GM12878 (cell line): ENCODE results near the gene ZSCAN23. TPM values are rescaled to one million over a fixed set of nuclear protein-coding genes. Genes with fewer than 3 reads are reported as not detected.

Experiments used
- CBFB ChIP-seq: IDR thresholded peaks from 2 replicates; pipeline ENCODE4 v1.6.1; 2016; ENCODE audit warnings: antibody characterized with exemption, low read depth
- FOXK2 ChIP-seq: fragments of 450-650 bp; IDR thresholded peaks from 2 replicates; pipeline ENCODE4 v1.6.1; 2017; ENCODE audit warnings: mild to moderate bottlenecking, moderate library complexity
- NFIC ChIP-seq: IDR thresholded peaks from 2 replicates; pipeline ENCODE4 v1.6.1; 2012; ENCODE audit warnings: low read depth, mild to moderate bottlenecking, inconsistent platforms, low read length, moderate library complexity
- STAT3 ChIP-seq: IDR thresholded peaks from 2 replicates; pipeline ENCODE4 v1.6.1; 2011; ENCODE audit warnings: low read depth, low read length, improper control_type of control experiment
- SUPT20H ChIP-seq: IDR thresholded peaks from 2 replicates; pipeline ENCODE4 v1.6.1; 2011; ENCODE audit warnings: low read depth, mild to moderate bottlenecking, low read length, moderate library complexity, borderline replicate concordance; ENCODE audit not compliant: control insufficient read depth
- YY1 ChIP-seq: IDR thresholded peaks from 2 replicates; pipeline ENCODE4 v1.6.1; 2011; ENCODE audit warnings: low read depth, mild to moderate bottlenecking, low read length
- polyA plus RNA-seq, 11 experiments: library from polyadenylated mRNA; depleted of rRNA in 4 of 11; unstranded in 6 of 11; stranded (reverse) in 5 of 11; fragments of >200 nt; fragmentation: Nextera tagmentation in 4 of 11; fragmentation: Illumina TruSeq in 1 of 11; extraction: Ambion mirVana in 4 of 11; extraction: Trizol in 1 of 11; gene quantifications; 1 replicate in 1 of 11; 2 replicates in 10 of 11; pipeline versions ENCODE4 v1.2.1 to v1.2.3, GENCODE V29; 2011 to 2016; ENCODE audit warnings: inconsistent platforms in 2 of 11, missing spikeins in 2 of 11, low read depth in 1 of 11
- total RNA-seq, 4 experiments: library from RNA; depleted of rRNA in 3 of 4; stranded (reverse); fragments of >200 nt in 3 of 4; fragmentation: Illumina TruSeq in 1 of 4; extraction: Trizol in 1 of 4; gene quantifications; 2 replicates each; pipeline versions ENCODE4 v1.2.1 to v1.2.3, GENCODE V29; 2013 to 2021
- TF ChIP-seq, protein P1 (sequence below): fragments of 450-650 bp; IDR thresholded peaks from 2 replicates; pipeline ENCODE4 v1.6.1; 2017; ENCODE audit warnings: mild to moderate bottlenecking
- TF ChIP-seq, protein P2 (sequence below): IDR thresholded peaks from 2 replicates; pipeline ENCODE4 v1.6.1; 2012; ENCODE audit warnings: low read depth, low read length, improper control_type of control experiment
- TF ChIP-seq, protein P3 (sequence below): fragments of 450-650 bp; IDR thresholded peaks from 2 replicates; pipeline ENCODE4 v1.6.1; 2018; ENCODE audit warnings: mild to moderate bottlenecking, low read depth, moderate library complexity; ENCODE audit not compliant: partially characterized antibody
- TF ChIP-seq, protein P4 (sequence below): IDR thresholded peaks from 2 replicates; pipeline ENCODE4 v1.6.1; 2012; ENCODE audit warnings: low read depth, low read length, improper control_type of control experiment
- TF ChIP-seq, protein P5 (sequence below): fragments of 450-650 bp; IDR thresholded peaks from 2 replicates; pipeline ENCODE4 v1.6.1; 2018; ENCODE audit warnings: borderline replicate concordance, mild to moderate bottlenecking; ENCODE audit not compliant: partially characterized antibody
- TF ChIP-seq, protein P6 (sequence below): IDR thresholded peaks from 2 replicates; pipeline ENCODE4 v1.6.1; 2011; ENCODE audit warnings: borderline replicate concordance, low read depth, mild to moderate bottlenecking, moderate library complexity, low read length; ENCODE audit not compliant: insufficient read depth, poor library complexity, severe bottlenecking
- TF ChIP-seq, protein P7 (sequence below): fragments of 150-350 bp; IDR thresholded peaks from 2 replicates; pipeline ENCODE4 v1.6.1; 2014; ENCODE audit warnings: mild to moderate bottlenecking, low read depth, low read length
- TF ChIP-seq, protein P8 (sequence below): IDR thresholded peaks from 2 replicates; pipeline ENCODE4 v1.6.1; 2011; ENCODE audit warnings: borderline replicate concordance, low read depth, mild to moderate bottlenecking, moderate library complexity, mixed read lengths, low read length; ENCODE audit not compliant: insufficient read depth; ENCODE audit errors: extremely low read length

ZSCAN23 gene
- total and polyA plus RNA-seq, 10 of the 15 experiments (the other 5 are each of a cell fraction or from before 2014, with no cell fraction given): 0.04 to 2.3 (median 0.84) TPM

DNA sequence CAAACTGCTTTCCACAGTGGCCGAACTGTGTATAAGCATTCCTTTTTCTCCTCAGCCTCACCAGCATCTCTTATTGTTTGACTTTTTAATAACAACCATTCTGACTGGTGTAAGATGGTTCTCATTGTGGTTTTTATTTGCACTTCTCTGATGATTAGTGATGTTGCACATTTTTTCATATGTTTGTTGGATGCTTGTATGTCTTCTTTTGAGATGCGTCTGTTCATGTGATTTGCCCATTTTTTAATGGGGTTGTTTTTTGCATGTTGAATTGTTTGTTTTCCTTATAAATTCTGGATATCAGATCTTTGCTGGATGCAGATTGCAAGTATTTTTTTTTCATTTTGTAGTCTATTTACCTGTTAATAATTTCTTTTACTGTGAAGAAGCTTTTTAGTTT is 32.5 kb downstream of the ZSCAN23 start (continued):
- TF ChIP-seq, protein P1, sequence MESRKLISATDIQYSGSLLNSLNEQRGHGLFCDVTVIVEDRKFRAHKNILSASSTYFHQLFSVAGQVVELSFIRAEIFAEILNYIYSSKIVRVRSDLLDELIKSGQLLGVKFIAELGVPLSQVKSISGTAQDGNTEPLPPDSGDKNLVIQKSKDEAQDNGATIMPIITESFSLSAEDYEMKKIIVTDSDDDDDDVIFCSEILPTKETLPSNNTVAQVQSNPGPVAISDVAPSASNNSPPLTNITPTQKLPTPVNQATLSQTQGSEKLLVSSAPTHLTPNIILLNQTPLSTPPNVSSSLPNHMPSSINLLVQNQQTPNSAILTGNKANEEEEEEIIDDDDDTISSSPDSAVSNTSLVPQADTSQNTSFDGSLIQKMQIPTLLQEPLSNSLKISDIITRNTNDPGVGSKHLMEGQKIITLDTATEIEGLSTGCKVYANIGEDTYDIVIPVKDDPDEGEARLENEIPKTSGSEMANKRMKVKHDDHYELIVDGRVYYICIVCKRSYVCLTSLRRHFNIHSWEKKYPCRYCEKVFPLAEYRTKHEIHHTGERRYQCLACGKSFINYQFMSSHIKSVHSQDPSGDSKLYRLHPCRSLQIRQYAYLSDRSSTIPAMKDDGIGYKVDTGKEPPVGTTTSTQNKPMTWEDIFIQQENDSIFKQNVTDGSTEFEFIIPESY: no peak
- TF ChIP-seq, protein P2, sequence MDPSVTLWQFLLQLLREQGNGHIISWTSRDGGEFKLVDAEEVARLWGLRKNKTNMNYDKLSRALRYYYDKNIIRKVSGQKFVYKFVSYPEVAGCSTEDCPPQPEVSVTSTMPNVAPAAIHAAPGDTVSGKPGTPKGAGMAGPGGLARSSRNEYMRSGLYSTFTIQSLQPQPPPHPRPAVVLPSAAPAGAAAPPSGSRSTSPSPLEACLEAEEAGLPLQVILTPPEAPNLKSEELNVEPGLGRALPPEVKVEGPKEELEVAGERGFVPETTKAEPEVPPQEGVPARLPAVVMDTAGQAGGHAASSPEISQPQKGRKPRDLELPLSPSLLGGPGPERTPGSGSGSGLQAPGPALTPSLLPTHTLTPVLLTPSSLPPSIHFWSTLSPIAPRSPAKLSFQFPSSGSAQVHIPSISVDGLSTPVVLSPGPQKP: no peak
- no peak for TF ChIP-seq NFIC
- no peak for TF ChIP-seq STAT3
- TF ChIP-seq, protein P3, sequence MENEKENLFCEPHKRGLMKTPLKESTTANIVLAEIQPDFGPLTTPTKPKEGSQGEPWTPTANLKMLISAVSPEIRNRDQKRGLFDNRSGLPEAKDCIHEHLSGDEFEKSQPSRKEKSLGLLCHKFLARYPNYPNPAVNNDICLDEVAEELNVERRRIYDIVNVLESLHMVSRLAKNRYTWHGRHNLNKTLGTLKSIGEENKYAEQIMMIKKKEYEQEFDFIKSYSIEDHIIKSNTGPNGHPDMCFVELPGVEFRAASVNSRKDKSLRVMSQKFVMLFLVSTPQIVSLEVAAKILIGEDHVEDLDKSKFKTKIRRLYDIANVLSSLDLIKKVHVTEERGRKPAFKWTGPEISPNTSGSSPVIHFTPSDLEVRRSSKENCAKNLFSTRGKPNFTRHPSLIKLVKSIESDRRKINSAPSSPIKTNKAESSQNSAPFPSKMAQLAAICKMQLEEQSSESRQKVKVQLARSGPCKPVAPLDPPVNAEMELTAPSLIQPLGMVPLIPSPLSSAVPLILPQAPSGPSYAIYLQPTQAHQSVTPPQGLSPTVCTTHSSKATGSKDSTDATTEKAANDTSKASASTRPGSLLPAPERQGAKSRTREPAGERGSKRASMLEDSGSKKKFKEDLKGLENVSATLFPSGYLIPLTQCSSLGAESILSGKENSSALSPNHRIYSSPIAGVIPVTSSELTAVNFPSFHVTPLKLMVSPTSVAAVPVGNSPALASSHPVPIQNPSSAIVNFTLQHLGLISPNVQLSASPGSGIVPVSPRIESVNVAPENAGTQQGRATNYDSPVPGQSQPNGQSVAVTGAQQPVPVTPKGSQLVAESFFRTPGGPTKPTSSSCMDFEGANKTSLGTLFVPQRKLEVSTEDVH: no peak
- TF ChIP-seq, protein P4, sequence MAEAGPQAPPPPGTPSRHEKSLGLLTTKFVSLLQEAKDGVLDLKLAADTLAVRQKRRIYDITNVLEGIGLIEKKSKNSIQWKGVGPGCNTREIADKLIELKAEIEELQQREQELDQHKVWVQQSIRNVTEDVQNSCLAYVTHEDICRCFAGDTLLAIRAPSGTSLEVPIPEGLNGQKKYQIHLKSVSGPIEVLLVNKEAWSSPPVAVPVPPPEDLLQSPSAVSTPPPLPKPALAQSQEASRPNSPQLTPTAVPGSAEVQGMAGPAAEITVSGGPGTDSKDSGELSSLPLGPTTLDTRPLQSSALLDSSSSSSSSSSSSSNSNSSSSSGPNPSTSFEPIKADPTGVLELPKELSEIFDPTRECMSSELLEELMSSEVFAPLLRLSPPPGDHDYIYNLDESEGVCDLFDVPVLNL: no peak
- TF ChIP-seq, protein P5, sequence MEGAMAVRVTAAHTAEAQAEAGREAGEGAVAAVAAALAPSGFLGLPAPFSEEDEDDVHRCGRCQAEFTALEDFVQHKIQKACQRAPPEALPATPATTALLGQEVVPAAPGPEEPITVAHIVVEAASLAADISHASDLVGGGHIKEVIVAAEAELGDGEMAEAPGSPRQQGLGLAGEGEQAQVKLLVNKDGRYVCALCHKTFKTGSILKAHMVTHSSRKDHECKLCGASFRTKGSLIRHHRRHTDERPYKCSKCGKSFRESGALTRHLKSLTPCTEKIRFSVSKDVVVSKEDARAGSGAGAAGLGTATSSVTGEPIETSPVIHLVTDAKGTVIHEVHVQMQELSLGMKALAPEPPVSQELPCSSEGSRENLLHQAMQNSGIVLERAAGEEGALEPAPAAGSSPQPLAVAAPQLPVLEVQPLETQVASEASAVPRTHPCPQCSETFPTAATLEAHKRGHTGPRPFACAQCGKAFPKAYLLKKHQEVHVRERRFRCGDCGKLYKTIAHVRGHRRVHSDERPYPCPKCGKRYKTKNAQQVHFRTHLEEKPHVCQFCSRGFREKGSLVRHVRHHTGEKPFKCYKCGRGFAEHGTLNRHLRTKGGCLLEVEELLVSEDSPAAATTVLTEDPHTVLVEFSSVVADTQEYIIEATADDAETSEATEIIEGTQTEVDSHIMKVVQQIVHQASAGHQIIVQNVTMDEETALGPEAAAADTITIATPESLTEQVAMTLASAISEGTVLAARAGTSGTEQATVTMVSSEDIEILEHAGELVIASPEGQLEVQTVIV: no peak
- TF ChIP-seq, protein P6, sequence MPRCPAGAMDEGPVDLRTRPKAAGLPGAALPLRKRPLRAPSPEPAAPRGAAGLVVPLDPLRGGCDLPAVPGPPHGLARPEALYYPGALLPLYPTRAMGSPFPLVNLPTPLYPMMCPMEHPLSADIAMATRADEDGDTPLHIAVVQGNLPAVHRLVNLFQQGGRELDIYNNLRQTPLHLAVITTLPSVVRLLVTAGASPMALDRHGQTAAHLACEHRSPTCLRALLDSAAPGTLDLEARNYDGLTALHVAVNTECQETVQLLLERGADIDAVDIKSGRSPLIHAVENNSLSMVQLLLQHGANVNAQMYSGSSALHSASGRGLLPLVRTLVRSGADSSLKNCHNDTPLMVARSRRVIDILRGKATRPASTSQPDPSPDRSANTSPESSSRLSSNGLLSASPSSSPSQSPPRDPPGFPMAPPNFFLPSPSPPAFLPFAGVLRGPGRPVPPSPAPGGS: no peak
- TF ChIP-seq, protein P7, sequence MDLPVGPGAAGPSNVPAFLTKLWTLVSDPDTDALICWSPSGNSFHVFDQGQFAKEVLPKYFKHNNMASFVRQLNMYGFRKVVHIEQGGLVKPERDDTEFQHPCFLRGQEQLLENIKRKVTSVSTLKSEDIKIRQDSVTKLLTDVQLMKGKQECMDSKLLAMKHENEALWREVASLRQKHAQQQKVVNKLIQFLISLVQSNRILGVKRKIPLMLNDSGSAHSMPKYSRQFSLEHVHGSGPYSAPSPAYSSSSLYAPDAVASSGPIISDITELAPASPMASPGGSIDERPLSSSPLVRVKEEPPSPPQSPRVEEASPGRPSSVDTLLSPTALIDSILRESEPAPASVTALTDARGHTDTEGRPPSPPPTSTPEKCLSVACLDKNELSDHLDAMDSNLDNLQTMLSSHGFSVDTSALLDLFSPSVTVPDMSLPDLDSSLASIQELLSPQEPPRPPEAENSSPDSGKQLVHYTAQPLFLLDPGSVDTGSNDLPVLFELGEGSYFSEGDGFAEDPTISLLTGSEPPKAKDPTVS: no peak
- TF ChIP-seq FOXK2: no peak
- TF ChIP-seq SUPT20H: no peak
- no peak for TF ChIP-seq YY1
- no peak for TF ChIP-seq CBFB
- TF ChIP-seq, protein P8, sequence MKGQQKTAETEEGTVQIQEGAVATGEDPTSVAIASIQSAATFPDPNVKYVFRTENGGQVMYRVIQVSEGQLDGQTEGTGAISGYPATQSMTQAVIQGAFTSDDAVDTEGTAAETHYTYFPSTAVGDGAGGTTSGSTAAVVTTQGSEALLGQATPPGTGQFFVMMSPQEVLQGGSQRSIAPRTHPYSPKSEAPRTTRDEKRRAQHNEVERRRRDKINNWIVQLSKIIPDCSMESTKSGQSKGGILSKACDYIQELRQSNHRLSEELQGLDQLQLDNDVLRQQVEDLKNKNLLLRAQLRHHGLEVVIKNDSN: no peak
